H1 (cell line): ENCODE data around the gene KLHL17. TPM values are rescaled to one million over a fixed set of nuclear protein-coding genes. Genes with fewer than 3 reads are reported as not detected.

Experiments used
- CTCF ChIA-PET: fragments of 300-600 bp; sonication (Branson Sonifier 250); formaldehyde crosslinking; loops from one replicate; lab custom pipeline; 2021; ENCODE audit not compliant: partially characterized antibody; lab: Charles Lee
- POLR2A ChIA-PET: fragments of 300-600 bp; sonication (Branson Sonifier 250); formaldehyde crosslinking; loops from one replicate; lab custom pipeline; 2021; ENCODE audit warnings: inconsistent platforms; ENCODE audit not compliant: partially characterized antibody; lab: Charles Lee
- DNase-seq, 2 experiments: peaks; one replicate each; pipeline versions ENCODE4 v3.0.0 to v3.0.0-alpha.2; 2010 to 2022; ENCODE audit warnings: low spot score in 2 of 2, low read depth in 1 of 2, mixed read lengths in 1 of 2
- FAIRE-seq: peaks from 2 replicates; lab custom pipeline; 2011; peaks lifted over from hg19 to GRCh38; lab: Jason Lieb, UNC
- H2AFZ ChIP-seq: 2 replicates; pipeline ENCODE4 v1.8.1; 2012; ENCODE audit warnings: low read length, inconsistent platforms
- H2AK5ac ChIP-seq: 2 replicates; pipeline ENCODE4 v1.6.1; 2013; ENCODE audit warnings: low read depth, low read length
- H2BK120ac ChIP-seq: replicated peaks from 2 replicates; pipeline ENCODE3; 2013; ENCODE audit warnings: low read depth, low read length, inconsistent platforms
- H2BK12ac ChIP-seq: 2 replicates; pipeline ENCODE4 v1.6.1; 2013; ENCODE audit warnings: low read depth, low read length
- H2BK15ac ChIP-seq: 2 replicates; pipeline ENCODE4 v1.6.1; 2013; ENCODE audit warnings: low read length
- H2BK20ac ChIP-seq: 2 replicates; pipeline ENCODE4 v1.6.1; 2013; ENCODE audit warnings: low read length
- H2BK5ac ChIP-seq: 2 replicates; pipeline ENCODE4 v1.6.1; 2013; ENCODE audit warnings: low read depth, low read length
- H3K14ac ChIP-seq: 2 replicates; pipeline ENCODE4 v1.6.1; 2013; ENCODE audit warnings: inconsistent platforms; ENCODE audit not compliant: insufficient read length
- H3K18ac ChIP-seq: 2 replicates; pipeline ENCODE4 v1.6.1; 2013; ENCODE audit warnings: low read length; ENCODE audit errors: extremely low read depth
- H3K23ac ChIP-seq: 2 replicates; pipeline ENCODE4 v1.6.1; 2013; ENCODE audit warnings: inconsistent platforms; ENCODE audit not compliant: insufficient read length
- H3K23me2 ChIP-seq: 2 replicates; pipeline ENCODE4 v1.6.1; 2013; ENCODE audit warnings: low read depth, low read length
- H3K27ac ChIP-seq: 2 replicates; pipeline ENCODE4 v1.6.1; 2011; ENCODE audit warnings: low read depth, low read length, inconsistent platforms
- H3K27me3 ChIP-seq, 4 experiments: replicated peaks in 1 of 4; 1 replicate in 1 of 4; 2 replicates in 3 of 4; pipeline versions ENCODE4 v1.6.1 to v1.8.1; 2011 to 2013; ENCODE audit warnings: low read length in 3 of 4, mild to moderate bottlenecking in 3 of 4, inconsistent platforms in 2 of 4, mixed read lengths in 2 of 4, moderate library complexity in 1 of 4; ENCODE audit not compliant: control insufficient read depth in 3 of 4, insufficient read depth in 3 of 4; ENCODE audit errors: extremely low read depth in 1 of 4
- H3K36me3 ChIP-seq, 4 experiments: 2 replicates each; pipeline versions ENCODE4 v1.6.1 to v1.8.1; 2011 to 2013; ENCODE audit warnings: mild to moderate bottlenecking in 4 of 4, low read length in 3 of 4, moderate library complexity in 2 of 4, control low read depth in 1 of 4, inconsistent platforms in 1 of 4; ENCODE audit not compliant: insufficient read depth in 4 of 4, control insufficient read depth in 2 of 4
- H3K4ac ChIP-seq: replicated peaks from 2 replicates; pipeline ENCODE3; 2013; ENCODE audit warnings: low read length, low read depth, mixed read lengths, inconsistent platforms; ENCODE audit not compliant: insufficient read length
- H3K4me1 ChIP-seq, 4 experiments: replicated peaks in 1 of 4; 1 replicate in 1 of 4; 2 replicates in 3 of 4; pipeline versions ENCODE4 v1.6.1 to v1.8.1; 2011 to 2013; ENCODE audit warnings: low read length in 3 of 4, inconsistent platforms in 2 of 4, mixed read lengths in 1 of 4; ENCODE audit not compliant: insufficient read depth in 4 of 4, control insufficient read depth in 3 of 4
- H3K4me2 ChIP-seq, 2 experiments: 2 replicates each; pipeline versions ENCODE4 v1.6.1 to v1.8.1; 2011 to 2013; ENCODE audit warnings: low read depth in 2 of 2, low read length in 2 of 2, control low read depth in 1 of 2, inconsistent platforms in 1 of 2, mild to moderate bottlenecking in 1 of 2; ENCODE audit not compliant: insufficient read depth in 1 of 2
- H3K4me3 ChIP-seq, 4 experiments: fragments of 200-600, 300-600 bp in 1 of 4; sonication (generic), shearing (Covaris generic), sonication (Bioruptor Twin) in 1 of 4; 2 replicates each; pipeline versions ENCODE4 v1.5.1 to v1.8.1; 2011 to 2016; ENCODE audit warnings: low read length in 4 of 4, low read depth in 3 of 4, control low read depth in 2 of 4, inconsistent platforms in 2 of 4, mild to moderate bottlenecking in 2 of 4, mixed read lengths in 1 of 4, moderate library complexity in 1 of 4; ENCODE audit not compliant: insufficient read depth in 2 of 4; ENCODE audit errors: extremely low read depth in 1 of 4
- H3K56ac ChIP-seq: replicated peaks from 2 replicates; pipeline ENCODE3; 2013; ENCODE audit warnings: low read depth, mild to moderate bottlenecking, mixed read lengths, low read length, inconsistent platforms; ENCODE audit not compliant: insufficient read length
- H3K79me1 ChIP-seq: 2 replicates; pipeline ENCODE4 v1.6.1; 2013; ENCODE audit warnings: low read depth, low read length, control low read depth
- H3K79me2 ChIP-seq, 2 experiments: 2 replicates each; pipeline versions ENCODE4 v1.6.1 to v1.8.1; 2012 to 2013; ENCODE audit warnings: low read length in 2 of 2, mild to moderate bottlenecking in 2 of 2, inconsistent platforms in 1 of 2; ENCODE audit not compliant: insufficient read depth in 2 of 2, control insufficient read depth in 1 of 2
- H3K9ac ChIP-seq, 4 experiments: replicated peaks in 1 of 4; 1 replicate in 1 of 4; 2 replicates in 3 of 4; pipeline versions ENCODE4 v1.6.1 to v1.8.1; 2011 to 2013; ENCODE audit warnings: low read depth in 3 of 4, low read length in 3 of 4, control low read depth in 2 of 4, mild to moderate bottlenecking in 2 of 4, moderate library complexity in 2 of 4, inconsistent platforms in 1 of 4; ENCODE audit errors: extremely low read depth in 1 of 4
- H3K9me3 ChIP-seq, 2 experiments: 2 replicates each; pipeline versions ENCODE4 v1.6.1 to v1.8.1; 2012 to 2013; ENCODE audit warnings: mild to moderate bottlenecking in 2 of 2, moderate library complexity in 2 of 2, control low read depth in 1 of 2, inconsistent platforms in 1 of 2, low read depth in 1 of 2, low read length in 1 of 2, mixed read lengths in 1 of 2; ENCODE audit not compliant: insufficient read depth in 2 of 2
- H4K20me1 ChIP-seq, 2 experiments: replicated peaks in 1 of 2; 2 replicates each; pipeline versions ENCODE3 to v1.8.1; 2011 to 2013; ENCODE audit warnings: inconsistent platforms in 2 of 2, low read length in 2 of 2, mild to moderate bottlenecking in 1 of 2; ENCODE audit not compliant: insufficient read depth in 2 of 2, control insufficient read depth in 1 of 2
- H4K5ac ChIP-seq: 2 replicates; pipeline ENCODE4 v1.6.1; 2013; ENCODE audit warnings: low read length, low read depth, mixed read lengths, inconsistent platforms; ENCODE audit not compliant: insufficient read length
- H4K8ac ChIP-seq: 2 replicates; pipeline ENCODE4 v1.8.0; 2013; ENCODE audit warnings: mild to moderate bottlenecking, moderate library complexity, low read length, inconsistent platforms; ENCODE audit not compliant: insufficient read depth; ENCODE audit errors: extremely low read depth
- H4K91ac ChIP-seq: replicated peaks from 2 replicates; pipeline ENCODE3; 2013; ENCODE audit warnings: low read length, mixed read lengths, inconsistent platforms; ENCODE audit not compliant: insufficient read length
- SUZ12 ChIP-seq: fragments of 200-600 bp; sonication (generic); IDR thresholded peaks from 2 replicates; pipeline ENCODE4 v1.6.1; 2012; ENCODE audit warnings: mild to moderate bottlenecking, inconsistent platforms, low read length, moderate library complexity, mixed read lengths
- ZNF274 ChIP-seq: IDR thresholded peaks from 2 replicates; pipeline ENCODE4 v1.7.0; 2012; ENCODE audit warnings: low read length, borderline replicate concordance; ENCODE audit errors: extremely low read depth
- WGBS, 2 experiments: shearing (Covaris generic) in 1 of 2; methylation state at CpG; one replicate each; pipeline versions ENCODE4 v1.1.6 to v1.1.7; 2013 to 2015; ENCODE audit warnings: low lambda C conversion rate in 2 of 2, mixed read lengths in 2 of 2, inconsistent platforms in 1 of 2, low coverage in 1 of 2, missing lambda C conversion rate in 1 of 2; ENCODE audit not compliant: insufficient replicate concordance in 2 of 2, insufficient coverage in 1 of 2, insufficient read length in 1 of 2; ENCODE audit errors: extremely low coverage in 1 of 2, missing lambda C conversion rate in 1 of 2; 5-methylcytosine and 5-hydroxymethylcytosine counted together
- polyA plus RNA-seq, 7 experiments: library from polyadenylated mRNA; depleted of rRNA in 3 of 7; stranded (reverse) in 5 of 7; unstranded in 2 of 7; fragments of >200 nt in 5 of 7; fragments of 200-250 nt in 2 of 7; gene quantifications; 1 replicate in 5 of 7; 2 replicates in 1 of 7; 4 replicates in 1 of 7; pipeline versions ENCODE4 v1.2.1 to v1.2.3, GENCODE V29; 2011 to 2013; ENCODE audit warnings: missing spikeins in 2 of 7, mixed read lengths in 2 of 7
- total RNA-seq: library from RNA; stranded (reverse); fragmentation: NEBNext Ultra II Directional; extraction: Animal tissue kit (Norgen Biotek cat#: 25700); gene quantifications from 2 replicates; pipeline ENCODE4 v1.2.1, GENCODE V29; 2021

Gene KLHL17
- total and polyA plus RNA-seq, 2 of the 8 experiments (the other 6 are each of a cell fraction or from before 2014, with no cell fraction given) = 32.6 to 36.1 TPM

DNA sequence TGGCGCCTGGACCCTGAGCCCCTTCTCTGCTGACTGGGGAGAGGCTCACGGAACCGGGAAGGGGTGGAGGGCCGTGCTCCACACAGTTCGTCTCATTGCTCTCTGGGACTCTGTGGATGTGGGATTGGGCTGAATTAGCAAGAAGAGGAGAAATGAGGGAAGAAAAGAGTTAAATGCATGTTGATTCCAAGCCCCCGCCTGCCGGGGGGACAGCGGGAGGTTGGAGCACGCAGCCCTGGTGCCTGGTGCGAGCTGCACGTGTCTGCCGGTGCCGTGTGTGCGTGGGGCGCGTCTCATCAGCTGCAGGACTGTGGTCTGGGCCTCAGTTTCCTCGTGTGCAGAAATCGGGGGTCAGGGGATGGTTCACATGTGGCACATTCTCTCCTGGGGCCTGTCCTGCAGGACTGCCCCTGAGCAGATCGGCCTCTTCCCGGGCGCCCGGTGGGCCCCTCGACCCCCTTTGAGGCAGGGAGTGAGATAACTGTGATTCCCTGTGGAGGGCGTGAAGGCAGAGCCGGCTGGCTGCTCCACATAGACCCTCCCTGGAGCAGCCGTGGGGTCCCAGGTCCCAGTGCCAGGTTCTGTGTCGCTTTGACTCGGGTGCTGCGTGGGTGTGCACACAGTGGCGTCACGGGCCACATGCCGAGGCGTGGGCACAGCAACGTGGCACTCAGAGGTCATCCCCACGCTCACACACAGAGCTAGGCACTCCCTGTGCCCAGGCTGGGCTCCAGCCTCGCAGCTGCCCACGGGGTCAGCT, 25.2 kb upstream of the KLHL17 start:
- Histone ChIP-seq H3K56ac (no peak overlapping the region), H3K27me3 (peaks cover 66 to 87% (median 84%) of the 10 kb centered on the region in 4 experiments), H4K20me1 (peaks cover 16 to 27% of the 10 kb centered on the region in 2 experiments), H2BK15ac (0 out of 2 replicates have a peak overlapping the region, but pooled peaks have one; percentile 72), H3K9ac (no peak overlapping the region), H3K18ac (no peak overlapping the region; the same call in 1 of the 2 replicates), H3K27ac (no peak overlapping the region), H3K23ac (no peak overlapping the region), H3K4ac (no peak overlapping the region), H2BK120ac (no peak overlapping the region), H3K14ac (no peak overlapping the region), H3K79me2 (no peaks in the 10 kb centered on the region), H3K79me1 (no peaks in the 10 kb centered on the region), H2BK20ac (no peak overlapping the region), H3K4me2 (peak overlapping the region; percentile 10 to 58), H2BK12ac (peak overlapping the region; percentile 96; the same call in 1 of the 2 replicates), H3K4me3 (peak overlapping the region in 1 of 4 experiments; percentile 39; a peak in 2 of 8 replicates), H4K5ac (no peak overlapping the region), H3K23me2 (no peaks in the 10 kb centered on the region), H2AFZ (no peak overlapping the region), H2AK5ac (0 out of 2 replicates have a peak overlapping the region, but pooled peaks have one; percentile 18), H2BK5ac (no peak overlapping the region), H3K4me1 (peaks cover 2 to 24% (median 15%) of the 10 kb centered on the region in 4 experiments), H3K9me3 (no peaks in the 10 kb centered on the region), H4K91ac (peak overlapping the region; percentile 84), H4K8ac (0 out of 2 replicates have a peak overlapping the region, but pooled peaks have one; percentile 14), H3K36me3 (no peaks in the 10 kb centered on the region)
- POLR2A ChIA-PET = interaction anchor here (0.9 kb wide), 1 partner anchor 9 kb away, joined by 3 read pairs; no protein-coding TSS in a partner anchor
- no peak for TF ChIP-seq ZNF274
- TF ChIP-seq SUZ12 = peak; percentile 33; the same call in 1 of the 2 replicates
- FAIRE-seq (no peak), DNase-seq (no peak)
- CTCF ChIA-PET = interaction anchor here (0.7 kb wide), 1 partner anchor 23 kb away, joined by 3 read pairs; no protein-coding TSS in a partner anchor
- 47% methylated on average over 20 of the region's 37 CpGs; no CpG with 5 or more reads in 1 of the 2 experiments for WGBS, 2 experiments
